CD14-positive monocyte (primary cell): ENCODE results near the gene ELMO1. TPM values are rescaled to one million over a fixed set of nuclear protein-coding genes. Genes with fewer than 3 reads are reported as not detected.
A peak's percentile ranks its signal among the peaks of the same experiment; 100 is the strongest.

ENCODE experiments used
- DNase-seq, 3 donors: peaks; one replicate each; pipeline ENCODE4 v3.0.0-alpha.2; 2011 to 2022
- H2AFZ ChIP-seq: 2 replicates; pipeline ENCODE4 v1.6.0; 2012; ENCODE audit warnings: mild to moderate bottlenecking, low read depth, low read length, inconsistent platforms; ENCODE audit not compliant: insufficient read depth, poor library complexity, severe bottlenecking
- H3K27ac ChIP-seq, 2 donors: 1 replicate in 1 of 2; 2 replicates in 1 of 2; pipeline ENCODE4 v1.5.1; 2012 to 2013; ENCODE audit warnings: low read length in 2 of 2, control low read depth in 1 of 2, inconsistent platforms in 1 of 2, low read depth in 1 of 2, mild to moderate bottlenecking in 1 of 2
- H3K27me3 ChIP-seq, 2 donors: one replicate each; pipeline versions ENCODE4 v1.6.0 to v1.6.1; 2011 to 2013; ENCODE audit warnings: low read length in 2 of 2; ENCODE audit not compliant: control insufficient read depth in 2 of 2, insufficient read depth in 2 of 2
- H3K36me3 ChIP-seq, 2 donors: replicated peaks in 1 of 2; 1 replicate in 1 of 2; 2 replicates in 1 of 2; pipeline versions ENCODE4 v1.5.1 to v1.6.1; 2012 to 2013; ENCODE audit warnings: low read length in 2 of 2, control low read depth in 1 of 2, inconsistent platforms in 1 of 2, mild to moderate bottlenecking in 1 of 2; ENCODE audit not compliant: insufficient read depth in 2 of 2, control insufficient read depth in 1 of 2
- H3K4me1 ChIP-seq, 2 donors: 1 replicate in 1 of 2; 2 replicates in 1 of 2; pipeline versions ENCODE4 v1.5.1 to v1.6.1; 2012 to 2013; ENCODE audit warnings: low read length in 2 of 2, control low read depth in 1 of 2, inconsistent platforms in 1 of 2, mild to moderate bottlenecking in 1 of 2, moderate library complexity in 1 of 2; ENCODE audit not compliant: insufficient read depth in 2 of 2, control insufficient read depth in 1 of 2
- H3K4me2 ChIP-seq: replicated peaks from 2 replicates; pipeline ENCODE3; 2012; ENCODE audit warnings: low read length, moderate library complexity, mild to moderate bottlenecking; ENCODE audit not compliant: poor library complexity, severe bottlenecking; ENCODE audit errors: extremely low read depth
- H3K4me3 ChIP-seq, 3 experiments: fragments of 200-600 bp in 1 of 3; sonication (generic) in 1 of 3; replicated peaks in 1 of 3; 1 replicate in 2 of 3; 2 replicates in 1 of 3; pipeline ENCODE4 v1.5.1; 2011 to 2013; ENCODE audit warnings: low read length in 3 of 3, mild to moderate bottlenecking in 3 of 3, control low read depth in 2 of 3, low read depth in 2 of 3, inconsistent platforms in 1 of 3, moderate library complexity in 1 of 3
- H3K79me2 ChIP-seq: 2 replicates; pipeline ENCODE4 v1.6.0; 2012; ENCODE audit warnings: mild to moderate bottlenecking, control low read depth, inconsistent platforms, low read length, moderate library complexity; ENCODE audit not compliant: insufficient read depth
- H3K9ac ChIP-seq: 2 replicates; pipeline ENCODE4 v1.6.0; 2017; ENCODE audit warnings: low read length, mild to moderate bottlenecking; ENCODE audit not compliant: insufficient read depth, poor library complexity, severe bottlenecking
- H3K9me3 ChIP-seq, 2 donors: replicated peaks in 1 of 2; 1 replicate in 1 of 2; 2 replicates in 1 of 2; pipeline versions ENCODE4 v1.5.1 to v1.6.1; 2012 to 2013; ENCODE audit warnings: low read length in 2 of 2, control low read depth in 1 of 2; ENCODE audit not compliant: control insufficient read depth in 1 of 2, insufficient read depth in 1 of 2
- H4K20me1 ChIP-seq: 2 replicates; pipeline ENCODE4 v1.6.0; 2012; ENCODE audit warnings: mild to moderate bottlenecking, low read length, control low read depth, moderate library complexity; ENCODE audit not compliant: insufficient read depth
- H3K27ac Mint-ChIP-seq, 7 donors: one replicate each; pipeline ENCODE4 v1.8.0; 2020; ENCODE audit warnings: mild to moderate bottlenecking in 7 of 7, mixed read lengths in 7 of 7, moderate library complexity in 6 of 7, inconsistent platforms in 2 of 7
- H3K27me3 Mint-ChIP-seq, 3 donors: one replicate each; pipeline ENCODE4 v1.8.0; 2021 to 2022; ENCODE audit warnings: low read depth in 3 of 3, mild to moderate bottlenecking in 3 of 3, mixed read lengths in 3 of 3, moderate library complexity in 3 of 3, inconsistent platforms in 1 of 3
- H3K36me3 Mint-ChIP-seq, 2 donors: one replicate each; pipeline ENCODE4 v1.8.0; 2020; ENCODE audit warnings: mixed read lengths in 2 of 2, inconsistent platforms in 1 of 2, mild to moderate bottlenecking in 1 of 2
- H3K4me1 Mint-ChIP-seq: one replicate; pipeline ENCODE4 v1.8.0; 2020; ENCODE audit warnings: mild to moderate bottlenecking, mixed read lengths
- H3K4me3 Mint-ChIP-seq, 2 donors: one replicate each; pipeline ENCODE4 v1.8.0; 2020; ENCODE audit warnings: mild to moderate bottlenecking in 2 of 2, mixed read lengths in 2 of 2, moderate library complexity in 1 of 2
- H3K9me3 Mint-ChIP-seq, 7 donors: one replicate each; pipeline ENCODE4 v1.8.0; 2020 to 2022; ENCODE audit warnings: mixed read lengths in 7 of 7, mild to moderate bottlenecking in 6 of 7, moderate library complexity in 6 of 7, inconsistent platforms in 2 of 7
- WGBS: methylation state at CpG from one replicate; pipeline ENCODE4 v1.1.5; 2013; ENCODE audit warnings: missing lambda C conversion rate; ENCODE audit not compliant: insufficient coverage; 5-methylcytosine and 5-hydroxymethylcytosine counted together
- intact Hi-C, 2 donors: fragments of 100-400 bp; cut with micrococcal nuclease; formaldehyde crosslinking; loops; one replicate each; pipeline versions ENCODE4 v1.15.0 to v1.15.1; 2023
- polyA plus RNA-seq, 3 donors: library from polyadenylated mRNA; depleted of rRNA in 1 of 3; unstranded in 2 of 3; stranded (reverse) in 1 of 3; fragments of 300-500 nt in 2 of 3; fragments of >200 nt in 1 of 3; fragmentation: Illumina TruSeq in 2 of 3; gene quantifications; 1 replicate in 2 of 3; 2 replicates in 1 of 3; pipeline ENCODE4 v1.2.3, GENCODE V29; 2012 to 2021
- TF ChIP-seq, protein P1 (sequence below): fragments of 200-600 bp; IDR thresholded peaks from one replicate; pipeline ENCODE4 v1.8.0; 2022; ENCODE audit warnings: antibody characterized with exemption, mild to moderate bottlenecking

The ELMO1 gene
- polyA plus RNA-seq, 3 donors = 46.6 to 50.2 (median 46.7) TPM

DNA sequence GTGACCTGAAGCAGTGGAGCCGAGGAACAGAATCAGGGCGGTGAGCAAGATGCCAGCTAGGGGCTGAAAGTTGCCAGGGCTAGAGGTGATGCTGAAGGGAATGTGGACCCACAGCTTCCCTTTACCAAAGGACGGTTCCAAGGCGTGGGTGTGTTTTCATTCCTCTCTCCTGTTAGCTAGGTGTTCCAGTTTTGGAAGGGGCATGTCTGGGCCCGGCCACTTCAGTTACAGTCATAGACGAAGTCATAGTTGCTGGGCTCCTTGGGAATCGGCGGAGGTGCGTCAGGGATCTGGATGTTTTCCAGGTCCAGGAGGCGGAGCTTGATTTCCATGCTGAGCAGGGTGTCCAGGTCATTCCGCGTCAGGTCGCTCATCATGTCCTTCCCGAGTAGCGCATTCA is 593.3 kb downstream of the ELMO1 start:
- Mint-ChIP-seq H3K27ac (no peak overlapping the region), H3K36me3 (peaks cover 68 to 75% of the 10 kb centered on the region in 2 donors), H3K4me1 (peaks cover 8% of the 10 kb centered on the region), H3K4me3 (no peak overlapping the region), H3K9me3 (peaks cover 0 to 2% (median 0%) of the 10 kb centered on the region in 7 donors), H3K27me3 (peaks cover 0 to 2% (median 0%) of the 10 kb centered on the region in 3 donors)
- TF ChIP-seq, protein P1, sequence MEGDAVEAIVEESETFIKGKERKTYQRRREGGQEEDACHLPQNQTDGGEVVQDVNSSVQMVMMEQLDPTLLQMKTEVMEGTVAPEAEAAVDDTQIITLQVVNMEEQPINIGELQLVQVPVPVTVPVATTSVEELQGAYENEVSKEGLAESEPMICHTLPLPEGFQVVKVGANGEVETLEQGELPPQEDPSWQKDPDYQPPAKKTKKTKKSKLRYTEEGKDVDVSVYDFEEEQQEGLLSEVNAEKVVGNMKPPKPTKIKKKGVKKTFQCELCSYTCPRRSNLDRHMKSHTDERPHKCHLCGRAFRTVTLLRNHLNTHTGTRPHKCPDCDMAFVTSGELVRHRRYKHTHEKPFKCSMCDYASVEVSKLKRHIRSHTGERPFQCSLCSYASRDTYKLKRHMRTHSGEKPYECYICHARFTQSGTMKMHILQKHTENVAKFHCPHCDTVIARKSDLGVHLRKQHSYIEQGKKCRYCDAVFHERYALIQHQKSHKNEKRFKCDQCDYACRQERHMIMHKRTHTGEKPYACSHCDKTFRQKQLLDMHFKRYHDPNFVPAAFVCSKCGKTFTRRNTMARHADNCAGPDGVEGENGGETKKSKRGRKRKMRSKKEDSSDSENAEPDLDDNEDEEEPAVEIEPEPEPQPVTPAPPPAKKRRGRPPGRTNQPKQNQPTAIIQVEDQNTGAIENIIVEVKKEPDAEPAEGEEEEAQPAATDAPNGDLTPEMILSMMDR = no peak
- Histone ChIP-seq H3K9me3 (no peaks in the 10 kb centered on the region), H3K79me2 (no peaks in the 10 kb centered on the region), H2AFZ (no peak overlapping the region), H4K20me1 (no peaks in the 10 kb centered on the region), H3K9ac (no peak overlapping the region), H3K4me3 (no peak overlapping the region), H3K27ac (no peak overlapping the region), H3K36me3 (peaks cover 35 to 75% of the 10 kb centered on the region in 2 donors), H3K4me1 (no peaks in the 10 kb centered on the region), H3K4me2 (no peak overlapping the region), H3K27me3 (no peaks in the 10 kb centered on the region)
- intact Hi-C loops = no loop called here
- 97% methylated on average over 10 of the region's 15 CpGs for WGBS
- no peak for DNase-seq

DNA sequence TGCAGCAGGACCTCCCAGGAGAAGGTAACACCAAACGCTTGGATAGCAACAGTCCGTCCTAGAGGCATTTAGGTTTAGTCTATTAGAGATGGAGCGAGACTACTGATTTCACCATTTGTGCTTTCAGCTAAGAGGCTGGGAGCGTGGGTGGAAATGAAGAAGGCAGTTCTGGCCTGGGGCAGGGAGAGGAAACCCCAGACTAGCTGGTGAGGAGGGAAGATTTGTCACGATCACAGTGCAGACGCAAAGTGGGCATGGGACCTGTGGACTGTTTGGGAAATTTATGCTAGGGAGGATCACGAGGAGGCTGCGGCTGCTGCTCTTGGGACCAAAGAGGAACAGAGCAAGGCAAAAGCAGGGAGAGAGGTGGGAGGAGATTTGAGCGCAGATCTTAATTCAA is 594.0 kb downstream of the ELMO1 start:
- intact Hi-C loops = no loop called here

More for the DNA sequence above, 594.0 kb downstream of the ELMO1 start:
- Histone ChIP-seq H3K36me3 (peaks cover 29 to 68% of the 10 kb centered on the region in 2 donors), H3K9ac (no peak overlapping the region), H3K4me2 (no peak overlapping the region), H3K4me1 (no peaks in the 10 kb centered on the region), H3K27ac (no peak overlapping the region), H3K27me3 (no peaks in the 10 kb centered on the region), H3K9me3 (no peaks in the 10 kb centered on the region), H3K4me3 (no peak overlapping the region), H3K79me2 (no peaks in the 10 kb centered on the region), H2AFZ (no peak overlapping the region), H4K20me1 (no peaks in the 10 kb centered on the region)
- no peak for DNase-seq
- Mint-ChIP-seq H3K4me1 (peaks cover 8% of the 10 kb centered on the region), H3K4me3 (no peak overlapping the region), H3K27ac (peak overlapping the region in 3 of 7 donors; percentile 1 to 66 (median 8)), H3K27me3 (peaks cover 0 to 2% (median 0%) of the 10 kb centered on the region in 3 donors), H3K36me3 (peaks cover 61 to 69% of the 10 kb centered on the region in 2 donors), H3K9me3 (peaks cover 0 to 2% (median 0%) of the 10 kb centered on the region in 7 donors)
- WGBS = 97% methylated on average over 8 of the region's 9 CpGs
- TF ChIP-seq, protein P1 = no peak
